H1 (cell line): Measurements from ENCODE around the gene IRF3. TPM values are rescaled to one million over a fixed set of nuclear protein-coding genes. Genes with fewer than 3 reads are reported as not detected.

Experiments
- CTCF ChIA-PET: fragments of 300-600 bp; sonication (Branson Sonifier 250); formaldehyde crosslinking; loops from one replicate; lab custom pipeline; 2021; ENCODE audit not compliant: partially characterized antibody; lab: Charles Lee
- POLR2A ChIA-PET: fragments of 300-600 bp; sonication (Branson Sonifier 250); formaldehyde crosslinking; loops from one replicate; lab custom pipeline; 2021; ENCODE audit warnings: inconsistent platforms; ENCODE audit not compliant: partially characterized antibody; lab: Charles Lee
- DNase-seq, 2 experiments: peaks; one replicate each; pipeline versions ENCODE4 v3.0.0 to v3.0.0-alpha.2; 2010 to 2022; ENCODE audit warnings: low spot score in 2 of 2, low read depth in 1 of 2, mixed read lengths in 1 of 2
- FAIRE-seq: peaks from 2 replicates; lab custom pipeline; 2011; peaks lifted over from hg19 to GRCh38; lab: Jason Lieb, UNC
- H2AFZ ChIP-seq: 2 replicates; pipeline ENCODE4 v1.8.1; 2012; ENCODE audit warnings: low read length, inconsistent platforms
- H2AK5ac ChIP-seq: 2 replicates; pipeline ENCODE4 v1.6.1; 2013; ENCODE audit warnings: low read depth, low read length
- H2BK120ac ChIP-seq: replicated peaks from 2 replicates; pipeline ENCODE3; 2013; ENCODE audit warnings: low read depth, low read length, inconsistent platforms
- H2BK12ac ChIP-seq: 2 replicates; pipeline ENCODE4 v1.6.1; 2013; ENCODE audit warnings: low read depth, low read length
- H2BK15ac ChIP-seq: 2 replicates; pipeline ENCODE4 v1.6.1; 2013; ENCODE audit warnings: low read length
- H2BK20ac ChIP-seq: 2 replicates; pipeline ENCODE4 v1.6.1; 2013; ENCODE audit warnings: low read length
- H2BK5ac ChIP-seq: 2 replicates; pipeline ENCODE4 v1.6.1; 2013; ENCODE audit warnings: low read depth, low read length
- H3K14ac ChIP-seq: 2 replicates; pipeline ENCODE4 v1.6.1; 2013; ENCODE audit warnings: inconsistent platforms; ENCODE audit not compliant: insufficient read length
- H3K18ac ChIP-seq: 2 replicates; pipeline ENCODE4 v1.6.1; 2013; ENCODE audit warnings: low read length; ENCODE audit errors: extremely low read depth
- H3K23ac ChIP-seq: 2 replicates; pipeline ENCODE4 v1.6.1; 2013; ENCODE audit warnings: inconsistent platforms; ENCODE audit not compliant: insufficient read length
- H3K23me2 ChIP-seq: 2 replicates; pipeline ENCODE4 v1.6.1; 2013; ENCODE audit warnings: low read depth, low read length
- H3K27ac ChIP-seq: 2 replicates; pipeline ENCODE4 v1.6.1; 2011; ENCODE audit warnings: low read depth, low read length, inconsistent platforms
- H3K27me3 ChIP-seq, 4 experiments: replicated peaks in 1 of 4; 1 replicate in 1 of 4; 2 replicates in 3 of 4; pipeline versions ENCODE4 v1.6.1 to v1.8.1; 2011 to 2013; ENCODE audit warnings: low read length in 3 of 4, mild to moderate bottlenecking in 3 of 4, inconsistent platforms in 2 of 4, mixed read lengths in 2 of 4, moderate library complexity in 1 of 4; ENCODE audit not compliant: control insufficient read depth in 3 of 4, insufficient read depth in 3 of 4; ENCODE audit errors: extremely low read depth in 1 of 4
- H3K36me3 ChIP-seq, 4 experiments: 2 replicates each; pipeline versions ENCODE4 v1.6.1 to v1.8.1; 2011 to 2013; ENCODE audit warnings: mild to moderate bottlenecking in 4 of 4, low read length in 3 of 4, moderate library complexity in 2 of 4, control low read depth in 1 of 4, inconsistent platforms in 1 of 4; ENCODE audit not compliant: insufficient read depth in 4 of 4, control insufficient read depth in 2 of 4
- H3K4ac ChIP-seq: replicated peaks from 2 replicates; pipeline ENCODE3; 2013; ENCODE audit warnings: low read length, low read depth, mixed read lengths, inconsistent platforms; ENCODE audit not compliant: insufficient read length
- H3K4me1 ChIP-seq, 4 experiments: replicated peaks in 1 of 4; 1 replicate in 1 of 4; 2 replicates in 3 of 4; pipeline versions ENCODE4 v1.6.1 to v1.8.1; 2011 to 2013; ENCODE audit warnings: low read length in 3 of 4, inconsistent platforms in 2 of 4, mixed read lengths in 1 of 4; ENCODE audit not compliant: insufficient read depth in 4 of 4, control insufficient read depth in 3 of 4
- H3K4me2 ChIP-seq, 2 experiments: 2 replicates each; pipeline versions ENCODE4 v1.6.1 to v1.8.1; 2011 to 2013; ENCODE audit warnings: low read depth in 2 of 2, low read length in 2 of 2, control low read depth in 1 of 2, inconsistent platforms in 1 of 2, mild to moderate bottlenecking in 1 of 2; ENCODE audit not compliant: insufficient read depth in 1 of 2
- H3K4me3 ChIP-seq, 4 experiments: fragments of 200-600, 300-600 bp in 1 of 4; sonication (generic), shearing (Covaris generic), sonication (Bioruptor Twin) in 1 of 4; 2 replicates each; pipeline versions ENCODE4 v1.5.1 to v1.8.1; 2011 to 2016; ENCODE audit warnings: low read length in 4 of 4, low read depth in 3 of 4, control low read depth in 2 of 4, inconsistent platforms in 2 of 4, mild to moderate bottlenecking in 2 of 4, mixed read lengths in 1 of 4, moderate library complexity in 1 of 4; ENCODE audit not compliant: insufficient read depth in 2 of 4; ENCODE audit errors: extremely low read depth in 1 of 4
- H3K56ac ChIP-seq: replicated peaks from 2 replicates; pipeline ENCODE3; 2013; ENCODE audit warnings: low read depth, mild to moderate bottlenecking, mixed read lengths, low read length, inconsistent platforms; ENCODE audit not compliant: insufficient read length
- H3K79me1 ChIP-seq: 2 replicates; pipeline ENCODE4 v1.6.1; 2013; ENCODE audit warnings: low read depth, low read length, control low read depth
- H3K79me2 ChIP-seq, 2 experiments: 2 replicates each; pipeline versions ENCODE4 v1.6.1 to v1.8.1; 2012 to 2013; ENCODE audit warnings: low read length in 2 of 2, mild to moderate bottlenecking in 2 of 2, inconsistent platforms in 1 of 2; ENCODE audit not compliant: insufficient read depth in 2 of 2, control insufficient read depth in 1 of 2
- H3K9ac ChIP-seq, 4 experiments: replicated peaks in 1 of 4; 1 replicate in 1 of 4; 2 replicates in 3 of 4; pipeline versions ENCODE4 v1.6.1 to v1.8.1; 2011 to 2013; ENCODE audit warnings: low read depth in 3 of 4, low read length in 3 of 4, control low read depth in 2 of 4, mild to moderate bottlenecking in 2 of 4, moderate library complexity in 2 of 4, inconsistent platforms in 1 of 4; ENCODE audit errors: extremely low read depth in 1 of 4
- H3K9me3 ChIP-seq, 2 experiments: 2 replicates each; pipeline versions ENCODE4 v1.6.1 to v1.8.1; 2012 to 2013; ENCODE audit warnings: mild to moderate bottlenecking in 2 of 2, moderate library complexity in 2 of 2, control low read depth in 1 of 2, inconsistent platforms in 1 of 2, low read depth in 1 of 2, low read length in 1 of 2, mixed read lengths in 1 of 2; ENCODE audit not compliant: insufficient read depth in 2 of 2
- H4K20me1 ChIP-seq, 2 experiments: replicated peaks in 1 of 2; 2 replicates each; pipeline versions ENCODE3 to v1.8.1; 2011 to 2013; ENCODE audit warnings: inconsistent platforms in 2 of 2, low read length in 2 of 2, mild to moderate bottlenecking in 1 of 2; ENCODE audit not compliant: insufficient read depth in 2 of 2, control insufficient read depth in 1 of 2
- H4K5ac ChIP-seq: 2 replicates; pipeline ENCODE4 v1.6.1; 2013; ENCODE audit warnings: low read length, low read depth, mixed read lengths, inconsistent platforms; ENCODE audit not compliant: insufficient read length
- H4K8ac ChIP-seq: 2 replicates; pipeline ENCODE4 v1.8.0; 2013; ENCODE audit warnings: mild to moderate bottlenecking, moderate library complexity, low read length, inconsistent platforms; ENCODE audit not compliant: insufficient read depth; ENCODE audit errors: extremely low read depth
- H4K91ac ChIP-seq: replicated peaks from 2 replicates; pipeline ENCODE3; 2013; ENCODE audit warnings: low read length, mixed read lengths, inconsistent platforms; ENCODE audit not compliant: insufficient read length
- BACH1 ChIP-seq: IDR thresholded peaks from 2 replicates; pipeline ENCODE4 v1.6.1; 2012; ENCODE audit warnings: low read length, improper control_type of control experiment
- WGBS, 2 experiments: shearing (Covaris generic) in 1 of 2; methylation state at CpG; one replicate each; pipeline versions ENCODE4 v1.1.6 to v1.1.7; 2013 to 2015; ENCODE audit warnings: low lambda C conversion rate in 2 of 2, mixed read lengths in 2 of 2, inconsistent platforms in 1 of 2, low coverage in 1 of 2, missing lambda C conversion rate in 1 of 2; ENCODE audit not compliant: insufficient replicate concordance in 2 of 2, insufficient coverage in 1 of 2, insufficient read length in 1 of 2; ENCODE audit errors: extremely low coverage in 1 of 2, missing lambda C conversion rate in 1 of 2; 5-methylcytosine and 5-hydroxymethylcytosine counted together
- polyA plus RNA-seq, 7 experiments: library from polyadenylated mRNA; depleted of rRNA in 3 of 7; stranded (reverse) in 5 of 7; unstranded in 2 of 7; fragments of >200 nt in 5 of 7; fragments of 200-250 nt in 2 of 7; gene quantifications; 1 replicate in 5 of 7; 2 replicates in 1 of 7; 4 replicates in 1 of 7; pipeline versions ENCODE4 v1.2.1 to v1.2.3, GENCODE V29; 2011 to 2013; ENCODE audit warnings: missing spikeins in 2 of 7, mixed read lengths in 2 of 7
- total RNA-seq: library from RNA; stranded (reverse); fragmentation: NEBNext Ultra II Directional; extraction: Animal tissue kit (Norgen Biotek cat#: 25700); gene quantifications from 2 replicates; pipeline ENCODE4 v1.2.1, GENCODE V29; 2021

Gene IRF3
- total and polyA plus RNA-seq, 2 of the 8 experiments (the other 6 are each of a cell fraction or from before 2014, with no cell fraction given) = 103 to 114 TPM

DNA sequence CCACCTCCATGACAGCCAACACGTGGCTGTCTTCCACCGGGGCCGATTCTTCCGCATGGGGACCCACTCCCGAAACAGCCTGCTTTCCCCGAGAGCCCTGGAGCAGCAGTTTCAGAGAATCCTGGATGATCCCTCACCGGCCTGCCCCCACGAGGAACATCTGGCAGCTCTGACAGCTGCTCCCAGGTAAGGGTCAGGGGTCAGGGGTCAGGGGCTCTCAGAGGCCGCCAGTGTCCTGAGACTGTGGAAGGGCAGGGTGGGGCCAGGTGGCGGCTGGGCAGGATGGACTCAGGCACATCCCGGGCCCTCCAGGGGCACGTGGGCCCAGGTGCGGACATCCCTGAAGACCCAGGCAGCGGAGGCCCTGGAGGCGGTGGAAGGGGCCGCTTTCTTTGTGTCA is 40.3 kb upstream of the IRF3 start:
- FAIRE-seq (no peak), DNase-seq (no peak)
- Histone ChIP-seq H4K8ac (no peak overlapping the region), H2BK15ac (no peak overlapping the region), H3K27ac (no peak overlapping the region), H2BK20ac (no peak overlapping the region), H3K79me2 (no peaks in the 10 kb centered on the region; a peak in 1 of 4 replicates), H3K9me3 (no peaks in the 10 kb centered on the region), H3K9ac (no peak overlapping the region), H4K5ac (no peak overlapping the region), H3K27me3 (no peaks in the 10 kb centered on the region), H3K4ac (no peak overlapping the region), H2BK5ac (no peak overlapping the region), H4K91ac (no peak overlapping the region), H3K18ac (no peak overlapping the region), H2BK120ac (no peak overlapping the region), H2AK5ac (no peak overlapping the region), H3K23me2 (peaks cover 6% of the 10 kb centered on the region; the same call in 1 of the 2 replicates), H3K4me2 (no peak overlapping the region), H2AFZ (no peak overlapping the region), H3K4me1 (no peaks in the 10 kb centered on the region), H3K36me3 (peaks cover 17 to 41% (median 29%) of the 10 kb centered on the region in 4 experiments), H4K20me1 (peaks cover 0 to 4% of the 10 kb centered on the region in 2 experiments), H3K14ac (no peak overlapping the region), H2BK12ac (no peak overlapping the region), H3K56ac (no peak overlapping the region), H3K4me3 (no peak overlapping the region), H3K23ac (no peak overlapping the region), H3K79me1 (no peaks in the 10 kb centered on the region)
- 95% methylated on average over 13 of the region's 16 CpGs; no CpG with 5 or more reads in 1 of the 2 experiments for WGBS, 2 experiments
- POLR2A ChIA-PET = interaction anchor here (1.1 to 2.2 kb wide), 2 partner anchors 16 to 24 kb away, joined by 3 to 9 read pairs; partner anchors contain the start of gene CPT1C
- TF ChIP-seq BACH1 = no peak
- CTCF ChIA-PET = no interaction called here
